Measurements from ENCODE around the gene GUCY1A1.

DNA sequence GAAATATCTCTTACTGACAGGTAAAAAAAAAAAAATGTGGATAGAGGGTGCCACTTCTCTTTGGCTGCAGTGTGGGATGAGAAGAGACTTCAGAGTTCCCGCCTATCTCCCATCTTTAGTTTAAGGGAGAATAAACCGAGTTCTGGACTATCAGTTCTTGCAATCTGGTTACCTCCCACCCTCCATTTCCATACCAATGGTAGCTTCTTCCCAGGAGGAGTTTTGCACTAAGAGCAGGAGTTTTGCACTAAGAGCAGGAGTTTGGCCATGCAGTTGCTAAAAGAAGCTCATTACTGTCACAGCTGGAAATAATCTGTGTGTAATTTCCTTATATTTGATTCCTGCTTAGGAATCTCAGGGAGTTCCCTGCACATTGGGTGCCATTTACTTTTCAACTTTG is 81.4 kb downstream of the GUCY1A1 start:
- TF ChIP-seq, protein P1, sequence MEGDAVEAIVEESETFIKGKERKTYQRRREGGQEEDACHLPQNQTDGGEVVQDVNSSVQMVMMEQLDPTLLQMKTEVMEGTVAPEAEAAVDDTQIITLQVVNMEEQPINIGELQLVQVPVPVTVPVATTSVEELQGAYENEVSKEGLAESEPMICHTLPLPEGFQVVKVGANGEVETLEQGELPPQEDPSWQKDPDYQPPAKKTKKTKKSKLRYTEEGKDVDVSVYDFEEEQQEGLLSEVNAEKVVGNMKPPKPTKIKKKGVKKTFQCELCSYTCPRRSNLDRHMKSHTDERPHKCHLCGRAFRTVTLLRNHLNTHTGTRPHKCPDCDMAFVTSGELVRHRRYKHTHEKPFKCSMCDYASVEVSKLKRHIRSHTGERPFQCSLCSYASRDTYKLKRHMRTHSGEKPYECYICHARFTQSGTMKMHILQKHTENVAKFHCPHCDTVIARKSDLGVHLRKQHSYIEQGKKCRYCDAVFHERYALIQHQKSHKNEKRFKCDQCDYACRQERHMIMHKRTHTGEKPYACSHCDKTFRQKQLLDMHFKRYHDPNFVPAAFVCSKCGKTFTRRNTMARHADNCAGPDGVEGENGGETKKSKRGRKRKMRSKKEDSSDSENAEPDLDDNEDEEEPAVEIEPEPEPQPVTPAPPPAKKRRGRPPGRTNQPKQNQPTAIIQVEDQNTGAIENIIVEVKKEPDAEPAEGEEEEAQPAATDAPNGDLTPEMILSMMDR (conservative IDR thresholded peaks at IDR 0.05; ENCODE audit: low read depth, low read length) = no peak
- TF ChIP-seq EZH2 (IDR thresholded peaks at IDR 0.05; ENCODE audit: low read length, unreplicated experiment) (no peak), EZH2phosphoT487 (IDR thresholded peaks at IDR 0.05; ENCODE audit: borderline replicate concordance, low read length) (no peak)

All from PC-3 (cell line).